SIG-M5 (cell line): ENCODE measurements around the gene PARP3.

ENCODE experiments used
- DNase-seq: peaks from one replicate; lab custom pipeline; 2025; lab: John Stamatoyannopoulos, UW

PARP3 gene

GRCh38 chr3:51934139-51934850 is 7.9 kb upstream of the PARP3 start:
- no peak for DNase-seq

GRCh38 chr3:51934991-51935885 is 6.9 kb upstream of the PARP3 start:
- no peak for DNase-seq

GRCh38 chr3:51935886-51936755 is 6.0 kb upstream of the PARP3 start:
- DNase-seq: no peak

GRCh38 chr3:51937014-51937413 is 5.1 kb upstream of the PARP3 start:
- DNase-seq: no peak

GRCh38 chr3:51937611-51938450 is 4.3 kb upstream of the PARP3 start:
- no peak for DNase-seq

GRCh38 chr3:51938780-51939425 is 3.3 kb upstream of the PARP3 start:
- no peak for DNase-seq

GRCh38 chr3:51940648-51941462 is 1.3 kb upstream of the PARP3 start:
- no peak for DNase-seq

GRCh38 chr3:51941463-51941797 is 733 bp upstream of the PARP3 start:
- DNase-seq: no peak

- DNase-seq: no peak
Measured at GRCh38 chr3:51942603-51943450, 664 bp downstream of the PARP3 start.

GRCh38 chr3:51943451-51944391 is 1.6 kb downstream of the PARP3 start:
- DNase-seq: no peak

- DNase-seq: no peak
Measured at GRCh38 chr3:51944451-51945021, 2.4 kb downstream of the PARP3 start.

GRCh38 chr3:51945031-51945840 is 3.1 kb downstream of the PARP3 start:
- no peak for DNase-seq

GRCh38 chr3:51945926-51946705 is 4.0 kb downstream of the PARP3 start:
- no peak for DNase-seq

GRCh38 chr3:51946796-51947195 is 4.6 kb downstream of the PARP3 start:
- no peak for DNase-seq

GRCh38 chr3:51947215-51947900 is 5.2 kb downstream of the PARP3 start:
- no peak for DNase-seq
